HFF-Myc (cell line): Measurements from ENCODE around the gene NR6A1.

Experiments used
- DNase-seq: peaks from one replicate; pipeline ENCODE4 v3.0.0-alpha.2; 2011; ENCODE audit warnings: low read depth; ENCODE audit errors: extremely low read depth
- H3K4me3 ChIP-seq: replicated peaks from 2 replicates; pipeline ENCODE4 v1.5.1; 2011; ENCODE audit warnings: low read depth, mild to moderate bottlenecking, control low read depth, low read length
- CTCF ChIP-seq: IDR thresholded peaks from 2 replicates; pipeline ENCODE4 v1.5.1; 2012; ENCODE audit warnings: mild to moderate bottlenecking, low read depth, low read length, control low read depth; ENCODE audit errors: missing control alignments

NR6A1 gene

DNA sequence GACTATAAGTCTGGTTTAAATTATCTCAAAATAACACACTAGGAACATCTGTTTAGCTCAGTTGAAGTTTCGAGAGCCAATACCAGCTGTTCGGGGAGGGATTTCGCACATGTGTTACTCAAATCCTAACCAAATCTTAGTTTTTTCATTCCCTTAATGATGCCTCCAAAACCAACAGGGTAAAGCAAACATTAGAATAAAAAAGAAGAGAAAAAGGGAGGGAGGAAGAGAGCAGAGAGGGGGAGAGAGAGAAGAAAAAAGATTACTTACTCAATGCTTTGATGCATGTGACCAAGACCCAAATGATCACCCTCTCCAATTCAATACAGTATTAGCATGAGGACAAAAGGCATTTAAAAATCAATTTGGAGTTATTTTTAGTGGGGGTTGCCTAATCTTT is 177.9 kb downstream of the NR6A1 start:
- peak; percentile 41 for DNase-seq
- no peak for TF ChIP-seq CTCF
- no peak overlapping the region for H3K4me3 ChIP-seq

- DNase-seq, result peak; percentile 31
- no peak overlapping the region for H3K4me3 ChIP-seq
- no peak for TF ChIP-seq CTCF
Measured at GRCh38 chr9:124590889-124591641, 180.0 kb downstream of the NR6A1 start.

DNA sequence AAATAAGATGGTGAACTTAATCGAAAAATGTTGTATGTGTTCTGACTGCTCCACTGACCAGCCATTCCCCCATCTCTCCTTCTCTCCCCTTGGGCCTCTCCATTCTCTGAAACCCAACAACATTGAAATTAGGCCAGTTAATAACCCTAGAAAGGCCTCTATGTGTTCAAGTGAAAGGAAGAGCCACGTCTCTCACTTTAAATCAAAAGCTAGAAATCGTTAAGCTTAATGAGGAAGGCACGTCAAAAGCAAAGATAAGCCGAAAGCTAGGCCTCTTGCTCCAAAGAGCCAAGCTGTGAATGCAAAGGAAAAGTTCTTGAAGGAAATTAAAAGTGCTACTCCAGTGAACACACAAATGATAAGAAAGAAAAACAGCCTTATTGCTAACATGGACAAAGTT is 186.5 kb downstream of the NR6A1 start:
- TF ChIP-seq CTCF, result no peak
- no peak for DNase-seq
- no peak overlapping the region for H3K4me3 ChIP-seq

DNA sequence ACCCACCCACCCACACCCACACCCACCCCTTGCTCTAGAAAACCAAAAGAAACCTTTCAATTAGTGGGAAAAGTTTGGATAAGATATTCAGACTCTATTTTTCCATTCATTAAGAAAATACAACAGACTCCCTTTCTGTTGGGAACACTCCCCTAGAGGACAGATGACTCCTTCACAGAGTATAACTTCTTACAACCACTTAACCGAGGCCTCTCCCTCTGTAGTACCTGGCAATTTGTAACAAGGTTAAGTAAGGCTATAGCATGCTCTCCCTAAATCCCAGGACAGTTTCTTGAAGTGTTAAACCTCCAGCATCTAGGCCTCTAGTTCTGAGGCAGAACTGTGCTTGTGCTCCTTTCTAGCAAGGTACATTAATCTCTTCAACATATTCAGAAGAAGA is 188.0 kb downstream of the NR6A1 start:
- DNase-seq, result no peak
- TF ChIP-seq CTCF, result no peak
- H3K4me3 ChIP-seq, result no peak overlapping the region

- H3K4me3 ChIP-seq, result no peak overlapping the region
- DNase-seq, result no peak
- TF ChIP-seq CTCF, result no peak
Measured at GRCh38 chr9:124580186-124580585, 190.9 kb downstream of the NR6A1 start.

DNA sequence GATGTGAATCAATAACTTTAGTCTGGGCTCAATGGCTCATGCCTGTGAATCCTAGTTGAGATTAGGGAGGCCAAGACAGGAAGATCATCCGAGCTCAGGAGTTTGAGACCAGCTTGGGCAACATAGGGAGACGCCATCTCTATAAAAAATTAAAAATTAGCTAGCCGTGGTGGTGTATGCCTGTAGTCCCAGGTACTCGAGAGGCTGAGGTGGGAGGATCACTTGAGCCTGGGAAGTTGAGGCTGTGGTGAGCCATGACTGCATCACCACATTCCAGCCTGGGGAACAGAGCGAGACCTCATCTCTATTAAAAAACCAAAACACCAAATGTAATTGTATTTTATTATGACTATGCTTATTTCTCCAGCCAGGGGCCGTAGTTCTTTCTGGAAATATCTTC is 194.4 kb downstream of the NR6A1 start:
- no peak for TF ChIP-seq CTCF
- H3K4me3 ChIP-seq, result no peak overlapping the region
- DNase-seq, result no peak
